ENCODE results near the gene ELN. TPM values are rescaled to one million over a fixed set of nuclear protein-coding genes. Genes with fewer than 3 reads are reported as not detected.

Gene ELN
- 2.3 and 16.4 TPM in 2 replicates for total RNA-seq

GRCh38 chr7:74027683-74028320, at the start of gene ELN:
Gene ELN, plus strand, starts transcription at chr7:74028173. Its CDS starts 15 bp downstream, at chr7:74028188.

GRCh38 chr7:74083117-74083876, 55.3 kb downstream of the ELN start, which contains the start of gene LIMK1:
Gene LIMK1, plus strand, starts transcription at chr7:74083804. Its CDS starts 187 bp downstream, at chr7:74083991.

Other genes with a start within 250 kb of the ELN start
- gene CLDN4, start 197.2 kb upstream of the ELN start, total RNA-seq, result 3.2 and 5.2 TPM in 2 replicates
- 8.1 and 11.4 TPM in 2 replicates for gene METTL27, start 185.7 kb upstream of the ELN start, total RNA-seq
- not detected in 2 replicates for gene TMEM270, start 167.0 kb upstream of the ELN start, total RNA-seq
- 28.3 and 60.1 TPM in 2 replicates for gene LIMK1, start 55.6 kb downstream of the ELN start, total RNA-seq
- gene EIF4H, start 146.2 kb downstream of the ELN start, total RNA-seq, result 269 and 311 TPM in 2 replicates
- 0.13 and 9.3 TPM in 2 replicates for gene LAT2, start 181.8 kb downstream of the ELN start, total RNA-seq
- gene RFC2, start 226.2 kb downstream of the ELN start, total RNA-seq, result 21.4 and 31.4 TPM in 2 replicates

All from epithelial cell of alveolus of lung (primary cell).